IMR-90 (cell line): ENCODE data around the gene CENPP. TPM values are rescaled to one million over a fixed set of nuclear protein-coding genes. Genes with fewer than 3 reads are reported as not detected.

Experiments
- ATAC-seq: fragments of 200-7000 bp; cut with Tn5 transposase; 2 replicates; pipeline ENCODE4 v1.9.1; 2020; ENCODE audit warnings: low read depth, mild to moderate bottlenecking, moderate library complexity
- BruUV-seq: library from RNA; stranded (reverse); fragments of 400-500 nt; replicated peaks from 2 replicates; lab custom pipeline; 2021; lab: Mats Ljungman, UMichigan
- CTCF ChIA-PET: fragments of 300-600 bp; formaldehyde crosslinking; extraction: SDS; loops from one replicate; lab custom pipeline; 2021; ENCODE audit warnings: antibody characterized with exemption; lab: Yijun Ruan, JAX
- POLR2A ChIA-PET: fragments of 300-600 bp; sonication (Branson Sonifier 250); formaldehyde crosslinking; loops from one replicate; lab custom pipeline; 2022; ENCODE audit warnings: antibody characterized with exemption; ENCODE audit not compliant: unreplicated experiment; lab: Charles Lee
- DNase-seq: peaks from one replicate; pipeline ENCODE4 v3.0.0; 2013
- H2AFZ ChIP-seq: replicated peaks from 2 replicates; pipeline ENCODE3; 2013; ENCODE audit warnings: low read length, mild to moderate bottlenecking; ENCODE audit not compliant: poor library complexity
- H2AK5ac ChIP-seq: 2 replicates; pipeline ENCODE4 v1.6.1; 2013; ENCODE audit warnings: low read depth, low read length, inconsistent platforms
- H2AK9ac ChIP-seq: replicated peaks from 2 replicates; pipeline ENCODE3; 2013; ENCODE audit warnings: mild to moderate bottlenecking, low read depth, low read length, moderate library complexity; ENCODE audit not compliant: poor library complexity
- H2BK120ac ChIP-seq: 2 replicates; pipeline ENCODE4 v1.6.1; 2013; ENCODE audit warnings: low read depth, low read length, inconsistent platforms
- H2BK15ac ChIP-seq: 3 replicates; pipeline ENCODE4 v1.6.1; 2013; ENCODE audit warnings: low read depth, low read length, inconsistent platforms
- H2BK20ac ChIP-seq: 2 replicates; pipeline ENCODE4 v1.6.1; 2013; ENCODE audit warnings: low read depth, mild to moderate bottlenecking, inconsistent platforms, low read length, moderate library complexity
- H2BK5ac ChIP-seq: 2 replicates; pipeline ENCODE4 v1.6.1; 2013; ENCODE audit warnings: mild to moderate bottlenecking, low read depth, low read length, inconsistent platforms; ENCODE audit not compliant: poor library complexity, severe bottlenecking
- H3K14ac ChIP-seq: replicated peaks from 2 replicates; pipeline ENCODE4 v1.6.1; 2013; ENCODE audit warnings: low read depth, low read length, inconsistent platforms
- H3K18ac ChIP-seq: 2 replicates; pipeline ENCODE4 v1.6.1; 2013; ENCODE audit warnings: low read depth, low read length, control low read depth
- H3K23ac ChIP-seq: 2 replicates; pipeline ENCODE4 v1.6.1; 2013; ENCODE audit warnings: low read depth, low read length, inconsistent platforms
- H3K27ac ChIP-seq: 2 replicates; pipeline ENCODE4 v1.5.1; 2013; ENCODE audit warnings: mild to moderate bottlenecking, control low read depth, low read length; ENCODE audit not compliant: insufficient read depth
- H3K27me3 ChIP-seq: 2 replicates; pipeline ENCODE4 v1.6.1; 2013; ENCODE audit warnings: low read length; ENCODE audit not compliant: control insufficient read depth, insufficient read depth
- H3K36me3 ChIP-seq: 2 replicates; pipeline ENCODE4 v1.6.1; 2013; ENCODE audit warnings: low read length, mixed read lengths; ENCODE audit not compliant: control insufficient read depth, insufficient read depth
- H3K4ac ChIP-seq: 2 replicates; pipeline ENCODE4 v1.6.1; 2013; ENCODE audit warnings: low read depth, low read length, inconsistent platforms
- H3K4me1 ChIP-seq: 2 replicates; pipeline ENCODE4 v1.6.1; 2013; ENCODE audit warnings: low read length, mixed read lengths; ENCODE audit not compliant: control insufficient read depth, insufficient read depth
- H3K4me2 ChIP-seq: 2 replicates; pipeline ENCODE4 v1.6.1; 2013; ENCODE audit warnings: low read depth, mild to moderate bottlenecking, control low read depth, low read length, moderate library complexity
- H3K4me3 ChIP-seq: 2 replicates; pipeline ENCODE4 v1.5.1; 2013; ENCODE audit warnings: low read depth, mild to moderate bottlenecking, control low read depth, low read length, moderate library complexity; ENCODE audit not compliant: insufficient read depth
- H3K56ac ChIP-seq: 2 replicates; pipeline ENCODE4 v1.6.1; 2013; ENCODE audit warnings: low read length, inconsistent platforms; ENCODE audit not compliant: insufficient read depth; ENCODE audit errors: extremely low read depth
- H3K79me1 ChIP-seq, 2 experiments: 2 replicates each; pipeline ENCODE4 v1.6.1; 2013; ENCODE audit warnings: low read length in 2 of 2, inconsistent platforms in 1 of 2, low read depth in 1 of 2
- H3K9ac ChIP-seq: 2 replicates; pipeline ENCODE4 v1.6.1; 2013; ENCODE audit warnings: low read depth, low read length, control low read depth
- H3K9me1 ChIP-seq: 2 replicates; pipeline ENCODE4 v1.6.1; 2013; ENCODE audit warnings: low read length, inconsistent platforms; ENCODE audit not compliant: insufficient read depth
- H3K9me3 ChIP-seq: 2 replicates; pipeline ENCODE4 v1.6.1; 2013; ENCODE audit warnings: low read length; ENCODE audit not compliant: control insufficient read depth, insufficient read depth
- H4K20me1 ChIP-seq: 2 replicates; pipeline ENCODE4 v1.6.1; 2013; ENCODE audit warnings: low read length, inconsistent platforms; ENCODE audit not compliant: insufficient read depth
- H4K5ac ChIP-seq: 2 replicates; pipeline ENCODE4 v1.6.1; 2013; ENCODE audit warnings: mild to moderate bottlenecking, low read depth, low read length, control low read depth
- H4K8ac ChIP-seq, 2 experiments: 2 replicates each; pipeline ENCODE4 v1.6.1; 2013; ENCODE audit warnings: low read depth in 2 of 2, low read length in 2 of 2, control low read depth in 1 of 2, inconsistent platforms in 1 of 2
- H4K91ac ChIP-seq: 2 replicates; pipeline ENCODE4 v1.6.1; 2013; ENCODE audit warnings: low read depth, low read length, inconsistent platforms; ENCODE audit not compliant: insufficient read depth
- RFX5 ChIP-seq: IDR thresholded peaks from 2 replicates; pipeline ENCODE4 v1.8.0; 2012; ENCODE audit warnings: low read depth, mild to moderate bottlenecking, low read length, moderate library complexity
- whole genome bisulfite sequencing, 2 experiments: methylation state at CpG; one replicate each; pipeline versions ENCODE4 v1.1.5 to v1.1.7; 2013; ENCODE audit warnings: missing lambda C conversion rate in 2 of 2; ENCODE audit not compliant: insufficient read length in 1 of 2; ENCODE audit errors: extremely low coverage in 2 of 2; 5-methylcytosine and 5-hydroxymethylcytosine counted together
- dilution Hi-C: fragments of 300-500 bp; cut with HindIII; formaldehyde crosslinking; loops from one replicate; pipeline ENCODE4 v1.14.3; 2018; ENCODE audit warnings: low sequenced_read_pairs; ENCODE audit not compliant: unreplicated experiment
- in situ Hi-C: fragments of 300-500 bp; cut with MboI; formaldehyde crosslinking; loops from 3 replicates; pipeline ENCODE4 v1.14.3; 2019; ENCODE audit warnings: low sequenced_read_pairs, inconsistent platforms, mixed read lengths
- intact Hi-C: fragments of 100-400 bp; cut with micrococcal nuclease; formaldehyde crosslinking; loops from 2 replicates; pipeline ENCODE4 v1.10.0; 2022
- polyA plus RNA-seq, 3 experiments: library from polyadenylated mRNA; depleted of rRNA; stranded (reverse); fragments of >200 nt; gene quantifications; 2 replicates each; pipeline ENCODE4 v1.2.3, GENCODE V29; 2012; ENCODE audit warnings: low replicate concordance in 1 of 3
- total RNA-seq: library from RNA; depleted of rRNA; stranded (reverse); fragments of >200 nt; gene quantifications from 2 replicates; pipeline ENCODE4 v1.2.3, GENCODE V29; 2012

CENPP gene
- total and polyA plus RNA-seq, 2 of the 4 experiments (the other 2 are of a cell fraction), result 1.4 to 2.0 TPM

- dilution Hi-C loops (no loop called here), intact Hi-C loops (no loop called here), in situ Hi-C loops (no loop called here)
- Histone ChIP-seq H3K56ac (no peak overlapping the region), H3K18ac (peak overlapping the region; percentile 28; the same call in 1 of the 2 replicates), H3K79me1 (no peaks in the 10 kb centered on the region), H4K5ac (peak overlapping the region; percentile 58; the same call in 1 of the 2 replicates), H3K9me1 (0 out of 2 replicates have a peak, but pooled peaks cover 2% of the 10 kb centered on the region), H2AK9ac (no peak overlapping the region), H3K4me3 (peak overlapping the region; percentile 28; the same call in 1 of the 2 replicates), H2AFZ (no peak overlapping the region), H2BK5ac (peak overlapping the region; percentile 67), H2BK15ac (peak overlapping the region; percentile 59; the same call in 1 of the 3 replicates), H3K9me3 (no peaks in the 10 kb centered on the region), H3K4me1 (peaks cover 5% of the 10 kb centered on the region), H3K36me3 (no peaks in the 10 kb centered on the region), H3K27ac (no peak overlapping the region), H3K4me2 (peak overlapping the region; percentile 91; the same call in 1 of the 2 replicates), H4K8ac (peak overlapping the region in 1 of 2 experiments; percentile 94; a peak in 3 of 4 replicates), H2BK20ac (0 out of 2 replicates have a peak overlapping the region, but pooled peaks have one; percentile 2), H3K23ac (no peak overlapping the region), H3K9ac (no peak overlapping the region; the same call in 1 of the 2 replicates), H2BK120ac (peak overlapping the region; percentile 74), H3K27me3 (no peaks in the 10 kb centered on the region), H2AK5ac (no peak overlapping the region), H4K20me1 (no peaks in the 10 kb centered on the region), H3K4ac (no peak overlapping the region), H4K91ac (peak overlapping the region; percentile 34; the same call in 1 of the 2 replicates), H3K14ac (no peak overlapping the region; the same call in 1 of the 2 replicates)
- DNase-seq, result no peak
- WGBS, 2 experiments, result no CpG with 5 or more reads among the region's 3 CpGs
- POLR2A ChIA-PET, result no interaction called here
- no TSS peak for BruUV-seq
- no peak; the same call in 1 of the 2 replicates for ATAC-seq
- no peak for TF ChIP-seq RFX5
- CTCF ChIA-PET, result no interaction called here
These were observed 208.5 kb downstream of the CENPP start for GRCh38 chr9:92534204-92534603.
